Esophagus muscularis mucosa (tissue), 4 donors: Measurements from ENCODE around the gene TERF2IP.

Source experiments
- EP300 ChIP-seq: sonication (generic); formaldehyde crosslinking; IDR thresholded peaks from one replicate; pipeline ENCODE4 v1.6.1; 2017; ENCODE audit warnings: antibody characterized with exemption
- POLR2A ChIP-seq: fragments of 450-650 bp; IDR thresholded peaks from one replicate; pipeline ENCODE4 v1.6.1; 2017; ENCODE audit warnings: antibody characterized with exemption, moderate library complexity, mild to moderate bottlenecking, low read depth
- TF ChIP-seq, protein P1 (sequence below), 3 experiments: fragments of 200-600 bp in 2 of 3; fragments of 450-650 bp in 1 of 3; sonication (generic) in 2 of 3; IDR thresholded peaks; one replicate each; pipeline ENCODE4 v1.5.1; 2017 to 2019; ENCODE audit warnings: antibody characterized with exemption in 3 of 3, mild to moderate bottlenecking in 2 of 3, moderate library complexity in 1 of 3

GRCh38 chr16:75603241-75603640 lies 44.3 kb upstream of the TERF2IP start:
- TF ChIP-seq EP300 (no peak), POLR2A (no peak)
- TF ChIP-seq, protein P1, sequence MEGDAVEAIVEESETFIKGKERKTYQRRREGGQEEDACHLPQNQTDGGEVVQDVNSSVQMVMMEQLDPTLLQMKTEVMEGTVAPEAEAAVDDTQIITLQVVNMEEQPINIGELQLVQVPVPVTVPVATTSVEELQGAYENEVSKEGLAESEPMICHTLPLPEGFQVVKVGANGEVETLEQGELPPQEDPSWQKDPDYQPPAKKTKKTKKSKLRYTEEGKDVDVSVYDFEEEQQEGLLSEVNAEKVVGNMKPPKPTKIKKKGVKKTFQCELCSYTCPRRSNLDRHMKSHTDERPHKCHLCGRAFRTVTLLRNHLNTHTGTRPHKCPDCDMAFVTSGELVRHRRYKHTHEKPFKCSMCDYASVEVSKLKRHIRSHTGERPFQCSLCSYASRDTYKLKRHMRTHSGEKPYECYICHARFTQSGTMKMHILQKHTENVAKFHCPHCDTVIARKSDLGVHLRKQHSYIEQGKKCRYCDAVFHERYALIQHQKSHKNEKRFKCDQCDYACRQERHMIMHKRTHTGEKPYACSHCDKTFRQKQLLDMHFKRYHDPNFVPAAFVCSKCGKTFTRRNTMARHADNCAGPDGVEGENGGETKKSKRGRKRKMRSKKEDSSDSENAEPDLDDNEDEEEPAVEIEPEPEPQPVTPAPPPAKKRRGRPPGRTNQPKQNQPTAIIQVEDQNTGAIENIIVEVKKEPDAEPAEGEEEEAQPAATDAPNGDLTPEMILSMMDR (IDR thresholded peaks at IDR 0.05), result no peak
